HEK293 (cell line): ENCODE results near the gene HIF1AN.
A peak's percentile ranks its signal among the peaks of the same experiment; 100 is the strongest.

Experiments
- CTCF ChIA-PET: fragments of 350-600 bp; formaldehyde crosslinking; extraction: SDS; loops from one replicate; lab custom pipeline; 2021; ENCODE audit warnings: antibody characterized with exemption; lab: Yijun Ruan, JAX
- POLR2A ChIA-PET: fragments of 300-600 bp; formaldehyde crosslinking; extraction: SDS; loops from one replicate; lab custom pipeline; 2020; ENCODE audit warnings: antibody characterized with exemption, inconsistent platforms; lab: Yijun Ruan, JAX
- H3K27ac ChIP-seq: fragments of 200-500 bp; sonication (Bioruptor generic); 2 replicates; pipeline ENCODE4 v1.5.1; 2014; ENCODE audit warnings: low read depth, low read length, control low read depth, inconsistent platforms; ENCODE audit errors: extremely low read depth
- H3K36me3 ChIP-seq, 2 experiments: fragments of 200-500 bp in 1 of 2; sonication (Bioruptor generic) in 1 of 2; 1 replicate in 1 of 2; 2 replicates in 1 of 2; pipeline ENCODE4 v1.5.1; 2014 to 2017; ENCODE audit warnings: inconsistent platforms in 2 of 2, low read length in 2 of 2; ENCODE audit not compliant: control insufficient read depth in 2 of 2, insufficient read depth in 1 of 2
- H3K4me1 ChIP-seq: fragments of 200-500 bp; sonication (Bioruptor generic); 2 replicates; pipeline ENCODE4 v1.5.1; 2014; ENCODE audit warnings: mild to moderate bottlenecking, low read length, inconsistent platforms; ENCODE audit not compliant: control insufficient read depth, insufficient read depth
- H3K4me3 ChIP-seq: 2 replicates; pipeline ENCODE4 v1.5.1; 2011; ENCODE audit warnings: low read depth, mild to moderate bottlenecking, control low read depth, low read length, moderate library complexity
- H3K9me3 ChIP-seq: fragments of 200-500 bp; sonication (Bioruptor generic); 2 replicates; pipeline ENCODE4 v1.5.1; 2014; ENCODE audit warnings: low read depth, low read length, inconsistent platforms; ENCODE audit not compliant: control insufficient read depth, insufficient read depth
- BCL11A ChIP-seq: fragments of 450-650 bp; formaldehyde crosslinking; IDR thresholded peaks from 2 replicates; pipeline ENCODE4 v1.5.1; 2016; ENCODE audit warnings: low read depth, missing biosample characterization, missing genetic modification characterization
- GLI2 ChIP-seq: fragments of 450-650 bp; formaldehyde crosslinking; IDR thresholded peaks from 2 replicates; pipeline ENCODE4; 2017; ENCODE audit warnings: missing biosample characterization, missing genetic modification characterization, low read depth, borderline replicate concordance
- GLIS1 ChIP-seq: fragments of 450-650 bp; formaldehyde crosslinking; IDR thresholded peaks from 2 replicates; pipeline ENCODE4 v1.5.1; 2016; ENCODE audit warnings: missing biosample characterization, missing genetic modification characterization
- HOXD13 ChIP-seq: sonication (generic); formaldehyde crosslinking; IDR thresholded peaks from 2 replicates; pipeline ENCODE4 v1.8.0; 2022; ENCODE audit warnings: missing genetic modification reagents, borderline replicate concordance
- KLF7 ChIP-seq: fragments of 450-650 bp; formaldehyde crosslinking; IDR thresholded peaks from 2 replicates; pipeline ENCODE4 v1.5.1; 2016; ENCODE audit warnings: missing biosample characterization, missing genetic modification characterization, borderline replicate concordance
- SP2 ChIP-seq: fragments of 450-650 bp; formaldehyde crosslinking; IDR thresholded peaks from 2 replicates; pipeline ENCODE4 v1.5.1; 2016; ENCODE audit warnings: missing biosample characterization, missing genetic modification characterization
- ZBTB21 ChIP-seq: fragments of 450-650 bp; formaldehyde crosslinking; IDR thresholded peaks from 2 replicates; pipeline ENCODE4 v1.5.1; 2017; ENCODE audit warnings: missing biosample characterization, missing genetic modification characterization
- ZBTB7A ChIP-seq: fragments of 450-650 bp; formaldehyde crosslinking; IDR thresholded peaks from 2 replicates; pipeline ENCODE4 v1.5.1; 2016; ENCODE audit warnings: low read depth, missing biosample characterization, missing genetic modification characterization
- ZBTB8A ChIP-seq: fragments of 450-650 bp; formaldehyde crosslinking; IDR thresholded peaks from 2 replicates; pipeline ENCODE4 v1.5.1; 2016; ENCODE audit warnings: missing biosample characterization, missing genetic modification characterization
- ZFP69B ChIP-seq: fragments of 450-650 bp; formaldehyde crosslinking; IDR thresholded peaks from 2 replicates; pipeline ENCODE4 v1.5.1; 2016; ENCODE audit warnings: missing biosample characterization, missing genetic modification characterization
- ZIC2 ChIP-seq: fragments of 450-650 bp; formaldehyde crosslinking; IDR thresholded peaks from 2 replicates; pipeline ENCODE4 v1.5.1; 2016; ENCODE audit warnings: missing biosample characterization, missing genetic modification characterization
- ZNF114 ChIP-seq: fragments of 450-650 bp; formaldehyde crosslinking; IDR thresholded peaks from 2 replicates; pipeline ENCODE4 v1.5.0; 2017; ENCODE audit warnings: missing biosample characterization, missing genetic modification characterization
- ZNF138 ChIP-seq: fragments of 450-650 bp; formaldehyde crosslinking; IDR thresholded peaks from 2 replicates; pipeline ENCODE4 v1.5.1; 2016; ENCODE audit warnings: missing biosample characterization, missing genetic modification characterization, borderline replicate concordance
- ZNF155 ChIP-seq: fragments of 450-650 bp; formaldehyde crosslinking; IDR thresholded peaks from 2 replicates; pipeline ENCODE4 v1.5.1; 2016; ENCODE audit warnings: missing biosample characterization, missing genetic modification characterization
- ZNF157 ChIP-seq: fragments of 450-650 bp; formaldehyde crosslinking; IDR thresholded peaks from 2 replicates; pipeline ENCODE4 v1.5.1; 2016; ENCODE audit warnings: missing biosample characterization, missing genetic modification characterization
- ZNF16 ChIP-seq: fragments of 450-650 bp; formaldehyde crosslinking; IDR thresholded peaks from 2 replicates; pipeline ENCODE4 v1.5.1; 2016; ENCODE audit warnings: low read depth, missing biosample characterization, missing genetic modification characterization
- ZNF292 ChIP-seq: fragments of 450-650 bp; formaldehyde crosslinking; IDR thresholded peaks from 2 replicates; pipeline ENCODE4 v1.5.1; 2016; ENCODE audit warnings: low read depth, missing biosample characterization, missing genetic modification characterization, borderline replicate concordance
- ZNF335 ChIP-seq: fragments of 450-650 bp; formaldehyde crosslinking; conservative IDR thresholded peaks from 2 replicates; pipeline ENCODE4 v1.5.1; 2016; ENCODE audit warnings: missing biosample characterization, missing genetic modification characterization
- ZNF514 ChIP-seq: fragments of 450-650 bp; formaldehyde crosslinking; IDR thresholded peaks from 2 replicates; pipeline ENCODE4 v1.5.1; 2016; ENCODE audit warnings: missing biosample characterization, missing genetic modification characterization
- ZNF521 ChIP-seq: fragments of 450-650 bp; formaldehyde crosslinking; IDR thresholded peaks from 2 replicates; pipeline ENCODE4 v1.5.1; 2017; ENCODE audit warnings: missing biosample characterization, mild to moderate bottlenecking, missing genetic modification characterization
- ZNF530 ChIP-seq: fragments of 450-650 bp; formaldehyde crosslinking; IDR thresholded peaks from 2 replicates; pipeline ENCODE4 v1.5.1; 2016; ENCODE audit warnings: low read depth, missing biosample characterization, missing genetic modification characterization
- ZNF548 ChIP-seq: fragments of 450-650 bp; formaldehyde crosslinking; IDR thresholded peaks from 2 replicates; pipeline ENCODE4 v1.5.1; 2016; ENCODE audit warnings: missing biosample characterization, missing genetic modification characterization
- ZNF558 ChIP-seq: fragments of 450-650 bp; formaldehyde crosslinking; IDR thresholded peaks from 2 replicates; pipeline ENCODE4 v1.5.1; 2016; ENCODE audit warnings: missing biosample characterization, missing genetic modification characterization
- ZNF585B ChIP-seq: fragments of 450-650 bp; formaldehyde crosslinking; IDR thresholded peaks from 2 replicates; pipeline ENCODE4 v1.5.1; 2016; ENCODE audit warnings: missing biosample characterization, missing genetic modification characterization
- ZNF596 ChIP-seq: fragments of 450-650 bp; IDR thresholded peaks from 2 replicates; pipeline ENCODE4 v1.5.0; 2018; ENCODE audit warnings: missing biosample characterization, mild to moderate bottlenecking, missing genetic modification characterization, moderate library complexity
- ZNF654 ChIP-seq: fragments of 450-650 bp; formaldehyde crosslinking; IDR thresholded peaks from 2 replicates; pipeline ENCODE4 v1.5.1; 2016; ENCODE audit warnings: low read depth, missing biosample characterization, missing genetic modification characterization
- ZNF701 ChIP-seq: fragments of 450-650 bp; formaldehyde crosslinking; IDR thresholded peaks from 2 replicates; pipeline ENCODE4 v1.5.1; 2016; ENCODE audit warnings: missing biosample characterization, missing genetic modification characterization
- TF ChIP-seq, protein P1 (sequence below): fragments of 450-650 bp; formaldehyde crosslinking; conservative IDR thresholded peaks from 2 replicates; pipeline ENCODE4 v1.5.1; 2016; ENCODE audit warnings: low read depth, missing biosample characterization, missing genetic modification characterization
- TF ChIP-seq, protein P2 (sequence below): fragments of 450-650 bp; formaldehyde crosslinking; IDR thresholded peaks from 2 replicates; pipeline ENCODE4 v1.5.1; 2016; ENCODE audit warnings: missing biosample characterization, missing genetic modification characterization

The HIF1AN gene

DNA sequence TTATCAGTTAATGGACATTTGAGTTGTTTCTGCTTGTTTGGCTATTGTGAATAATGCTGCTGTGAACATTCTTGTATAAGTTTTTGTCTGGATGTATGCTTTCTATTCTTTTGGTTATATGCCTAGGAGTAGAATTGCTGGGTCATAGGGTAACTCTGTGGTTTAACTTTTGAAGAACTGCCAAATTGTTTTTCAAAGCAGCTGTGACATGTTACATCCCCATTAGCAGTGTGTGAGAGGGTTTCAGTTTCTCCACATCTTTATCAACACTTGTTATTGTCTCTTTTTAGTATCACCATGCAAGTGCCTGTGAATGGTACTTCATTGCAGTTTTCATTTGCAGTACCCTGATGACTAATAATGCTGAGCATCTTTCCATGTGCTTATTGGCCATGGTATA lies 4.0 kb upstream of the HIF1AN start:
- no peak overlapping the region for H3K27ac ChIP-seq
- H3K36me3 ChIP-seq, result peaks cover 10 to 17% of the 10 kb centered on the region in 2 experiments; a peak in 2 of 3 replicates
- H3K9me3 ChIP-seq, result no peaks in the 10 kb centered on the region
- CTCF ChIA-PET, result interaction anchor here (1.4 kb wide), 1 partner anchor 13 kb away, joined by 6 read pairs; no protein-coding TSS in a partner anchor
- no peak for TF ChIP-seq ZNF157 (tag by site-specific recombination)
- TF ChIP-seq ZNF292 (tag by site-specific recombination), result no peak
- peak; percentile 25; the same call in 1 of the 2 replicates for TF ChIP-seq ZNF335 (tag by site-specific recombination)
- no peak for TF ChIP-seq ZNF596 (tag by site-specific recombination)
- TF ChIP-seq, protein P1, sequence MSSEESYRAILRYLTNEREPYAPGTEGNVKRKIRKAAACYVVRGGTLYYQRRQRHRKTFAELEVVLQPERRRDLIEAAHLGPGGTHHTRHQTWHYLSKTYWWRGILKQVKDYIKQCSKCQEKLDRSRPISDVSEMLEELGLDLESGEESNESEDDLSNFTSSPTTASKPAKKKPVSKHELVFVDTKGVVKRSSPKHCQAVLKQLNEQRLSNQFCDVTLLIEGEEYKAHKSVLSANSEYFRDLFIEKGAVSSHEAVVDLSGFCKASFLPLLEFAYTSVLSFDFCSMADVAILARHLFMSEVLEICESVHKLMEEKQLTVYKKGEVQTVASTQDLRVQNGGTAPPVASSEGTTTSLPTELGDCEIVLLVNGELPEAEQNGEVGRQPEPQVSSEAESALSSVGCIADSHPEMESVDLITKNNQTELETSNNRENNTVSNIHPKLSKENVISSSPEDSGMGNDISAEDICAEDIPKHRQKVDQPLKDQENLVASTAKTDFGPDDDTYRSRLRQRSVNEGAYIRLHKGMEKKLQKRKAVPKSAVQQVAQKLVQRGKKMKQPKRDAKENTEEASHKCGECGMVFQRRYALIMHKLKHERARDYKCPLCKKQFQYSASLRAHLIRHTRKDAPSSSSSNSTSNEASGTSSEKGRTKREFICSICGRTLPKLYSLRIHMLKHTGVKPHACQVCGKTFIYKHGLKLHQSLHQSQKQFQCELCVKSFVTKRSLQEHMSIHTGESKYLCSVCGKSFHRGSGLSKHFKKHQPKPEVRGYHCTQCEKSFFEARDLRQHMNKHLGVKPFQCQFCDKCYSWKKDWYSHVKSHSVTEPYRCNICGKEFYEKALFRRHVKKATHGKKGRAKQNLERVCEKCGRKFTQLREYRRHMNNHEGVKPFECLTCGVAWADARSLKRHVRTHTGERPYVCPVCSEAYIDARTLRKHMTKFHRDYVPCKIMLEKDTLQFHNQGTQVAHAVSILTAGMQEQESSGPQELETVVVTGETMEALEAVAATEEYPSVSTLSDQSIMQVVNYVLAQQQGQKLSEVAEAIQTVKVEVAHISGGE, result no peak
- TF ChIP-seq ZNF514 (tag by site-specific recombination), result no peak
- no peak for TF ChIP-seq ZNF585B (tag by site-specific recombination)
- POLR2A ChIA-PET, result no interaction called here
- H3K4me1 ChIP-seq, result peaks cover 6% of the 10 kb centered on the region
- H3K4me3 ChIP-seq, result no peak overlapping the region

DNA sequence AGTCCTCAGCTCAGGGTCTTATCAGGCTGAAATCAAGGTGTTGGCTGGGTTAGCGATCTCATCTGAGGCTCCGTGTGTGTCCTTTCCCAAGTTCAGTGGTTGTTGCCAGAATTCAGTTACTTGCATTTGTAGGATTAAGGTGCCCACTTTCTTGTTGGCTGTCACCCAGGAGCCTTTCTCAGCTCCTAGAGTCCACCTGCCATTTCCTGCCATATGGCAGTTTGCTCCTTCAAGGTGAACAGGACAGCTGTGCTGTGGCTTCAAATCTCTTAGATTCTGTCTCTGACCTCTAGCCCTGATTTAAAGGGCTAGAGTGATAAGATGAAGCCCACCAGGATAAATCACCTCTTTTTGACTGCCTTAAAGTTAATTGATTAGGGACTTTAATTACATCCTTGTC lies 1.0 kb upstream of the HIF1AN start:
- no peak overlapping the region for H3K4me3 ChIP-seq
- no peaks in the 10 kb centered on the region for H3K9me3 ChIP-seq
- H3K4me1 ChIP-seq, result peaks cover 15% of the 10 kb centered on the region
- peaks cover 19 to 24% of the 10 kb centered on the region in 2 experiments for H3K36me3 ChIP-seq
- ChIA-PET POLR2A (interaction anchor here (1.0 to 1.5 kb wide), 5 partner anchors 14 to 188 kb away, joined by 3 to 16 read pairs (median 5); partner anchors contain the start of gene SCD), CTCF (interaction anchor here (0.7 to 4.5 kb wide), 9 partner anchors 9 to 209 kb away, joined by 3 to 30 read pairs (median 5); no protein-coding TSS in a partner anchor)
- no peak for TF ChIP-seq ZNF521 (tag by site-specific recombination)
- no peak for TF ChIP-seq ZBTB8A (tag by site-specific recombination)
- no peak for TF ChIP-seq ZNF138 (tag by site-specific recombination)
- no peak for TF ChIP-seq BCL11A (tag by site-specific recombination)
- no peak for TF ChIP-seq ZBTB21 (tag by site-specific recombination)
- no peak for TF ChIP-seq SP2
- no peak for TF ChIP-seq ZNF558 (tag by site-specific recombination)
- H3K27ac ChIP-seq, result no peak overlapping the region

DNA sequence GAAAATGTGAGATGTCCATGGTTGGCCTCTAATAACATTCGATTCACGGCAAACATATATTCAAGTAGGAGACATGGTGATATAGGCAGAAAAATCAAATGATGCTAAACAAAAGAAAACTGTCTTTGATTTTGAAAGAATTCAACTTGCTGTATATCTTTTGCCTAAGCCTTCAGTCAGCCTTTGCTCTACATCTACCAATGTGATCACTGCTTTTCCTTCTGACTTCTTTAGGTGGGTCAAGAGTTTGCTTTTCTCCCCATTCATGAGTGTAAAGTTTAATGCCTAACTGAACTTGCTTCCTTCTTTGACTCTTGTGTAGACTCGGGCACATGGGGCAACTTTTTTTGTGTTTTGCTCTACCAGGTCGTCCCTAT lies 417 bp upstream of the HIF1AN start:
- Histone ChIP-seq H3K4me3 (peak overlapping the region; percentile 79), H3K36me3 (peaks cover 23 to 28% of the 10 kb centered on the region in 2 experiments), H3K9me3 (no peaks in the 10 kb centered on the region), H3K4me1 (peaks cover 15% of the 10 kb centered on the region), H3K27ac (no peak overlapping the region)
- CTCF ChIA-PET, result interaction anchor here (0.6 to 4.5 kb wide), 17 partner anchors 9 to 530 kb away, joined by 3 to 30 read pairs (median 4); partner anchors contain the start of gene SEC31B
- POLR2A ChIA-PET, result interaction anchor here (0.6 to 1.5 kb wide), 22 partner anchors 9 to 500 kb away, joined by 3 to 19 read pairs (median 4); partner anchors contain the start of genes SCD and SLF2
- TF ChIP-seq ZNF114 (tag by site-specific recombination) (no peak), ZNF701 (tag by site-specific recombination) (no peak), ZNF16 (tag by site-specific recombination) (no peak), ZNF155 (tag by site-specific recombination) (no peak), GLIS1 (no peak), GLI2 (tag by site-specific recombination) (no peak), ZIC2 (tag by site-specific recombination) (no peak), ZNF530 (tag by site-specific recombination) (no peak), ZBTB7A (no peak), KLF7 (tag by site-specific recombination) (no peak), ZFP69B (tag by site-specific recombination) (no peak), ZNF548 (tag by site-specific recombination) (no peak), ZNF654 (tag by site-specific recombination) (no peak), HOXD13 (CRISPR knock-in tag) (no peak)
- TF ChIP-seq, protein P2, sequence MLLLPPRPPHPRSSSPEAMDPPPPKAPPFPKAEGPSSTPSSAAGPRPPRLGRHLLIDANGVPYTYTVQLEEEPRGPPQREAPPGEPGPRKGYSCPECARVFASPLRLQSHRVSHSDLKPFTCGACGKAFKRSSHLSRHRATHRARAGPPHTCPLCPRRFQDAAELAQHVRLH (tag by site-specific recombination), result no peak
